NCI-H1105 treated with DMSO at 0.1 percent for 48 hours (cell line): ENCODE results near the gene NCOA6.

ENCODE experiments used
- DNase-seq: peaks from one replicate; lab custom pipeline; 2025; lab: John Stamatoyannopoulos, UW

The NCOA6 gene

GRCh38 chr20:34704177-34705007 lies 121.1 kb downstream of the NCOA6 start, which contains the start of gene TP53INP2:
TP53INP2 (plus strand) TSS chr20:34704344; CDS start chr20:34708740, 4,396 bp downstream.
- DNase-seq = peak; percentile 93

GRCh38 chr20:34703424-34704176 lies 121.9 kb downstream of the NCOA6 start:
- peak; percentile 36 for DNase-seq

DNA sequence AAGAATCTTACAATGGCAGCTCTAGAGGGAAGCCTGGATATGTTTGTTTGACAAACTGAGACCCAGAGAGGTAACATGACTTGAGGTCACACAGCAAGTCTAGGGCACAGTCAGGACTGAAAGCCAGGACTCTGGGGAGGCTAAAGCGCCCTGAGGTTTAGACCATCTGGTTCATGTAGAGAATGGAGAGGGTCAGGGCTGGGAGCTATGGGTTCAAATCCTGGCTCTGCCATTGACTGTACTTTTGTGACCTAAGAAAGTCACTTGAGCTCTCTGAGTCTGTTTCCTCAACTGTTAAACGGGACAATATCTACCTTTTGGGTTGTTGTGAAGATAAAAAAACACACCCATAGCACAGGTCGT lies 122.4 kb downstream of the NCOA6 start:
- DNase-seq = no peak

- DNase-seq = no peak
Observed at GRCh38 chr20:34701405-34702085, 123.9 kb downstream of the NCOA6 start.

DNA sequence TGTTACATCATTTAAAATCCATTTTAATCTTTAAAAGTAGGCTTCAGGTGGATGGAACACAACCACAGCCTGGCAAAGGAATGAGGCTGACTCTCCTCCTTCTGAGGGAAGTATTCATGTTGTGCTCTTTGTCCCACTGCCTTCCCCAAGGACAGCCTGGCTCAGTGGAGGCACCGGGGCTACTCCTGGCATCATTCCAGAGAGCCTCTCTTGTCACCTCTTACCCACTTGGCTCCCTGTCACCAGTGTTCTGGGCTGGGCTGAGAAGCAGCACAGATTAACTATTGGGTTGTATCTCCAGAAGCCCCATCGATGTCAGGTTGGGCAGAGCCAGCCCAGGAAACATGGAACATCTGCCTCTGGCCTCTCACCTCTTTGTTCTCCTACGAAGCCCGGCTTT lies 132.0 kb downstream of the NCOA6 start:
- peak; percentile 13 for DNase-seq

GRCh38 chr20:34691838-34692237 lies 133.6 kb downstream of the NCOA6 start:
- DNase-seq = no peak

DNA sequence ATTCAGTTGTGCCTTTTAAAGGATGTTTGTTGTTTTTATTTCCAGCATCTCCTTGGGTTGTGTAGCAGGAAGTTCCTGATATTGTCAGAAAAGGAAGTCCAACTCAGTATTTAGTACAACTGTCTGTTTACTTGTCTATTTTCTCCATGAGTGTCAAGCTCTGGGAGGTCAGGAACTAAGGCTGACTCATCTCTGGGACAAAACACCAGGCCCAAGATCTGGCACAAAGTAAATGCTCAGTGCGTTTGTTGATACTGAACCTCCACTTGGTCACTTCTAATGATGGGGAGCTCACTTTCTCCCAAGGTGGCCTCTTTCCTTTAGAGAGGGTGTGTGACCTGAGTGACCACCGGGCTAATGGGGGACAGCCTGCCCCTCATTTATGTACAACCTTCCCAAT lies 136.0 kb downstream of the NCOA6 start:
- no peak for DNase-seq

DNA sequence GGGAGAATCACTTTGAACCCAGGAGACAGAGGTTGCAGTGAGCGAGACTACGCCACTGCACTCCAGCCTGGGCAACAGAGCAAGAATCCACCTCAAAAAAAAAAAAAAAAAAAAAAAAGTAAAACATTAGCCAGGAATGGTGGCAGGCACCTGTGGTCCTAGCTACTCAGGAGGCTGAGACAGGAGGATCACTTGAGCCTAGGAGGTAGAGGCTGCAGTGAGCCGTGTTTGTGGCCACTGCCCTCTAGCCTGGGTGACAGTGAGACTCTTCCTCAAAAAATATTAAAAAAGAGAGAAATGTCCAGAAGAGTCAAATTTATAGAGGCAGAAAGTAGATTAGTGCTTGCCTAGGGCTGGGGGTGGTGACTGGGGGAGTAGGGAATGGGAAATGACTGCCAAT lies 141.8 kb downstream of the NCOA6 start:
- no peak for DNase-seq

DNA sequence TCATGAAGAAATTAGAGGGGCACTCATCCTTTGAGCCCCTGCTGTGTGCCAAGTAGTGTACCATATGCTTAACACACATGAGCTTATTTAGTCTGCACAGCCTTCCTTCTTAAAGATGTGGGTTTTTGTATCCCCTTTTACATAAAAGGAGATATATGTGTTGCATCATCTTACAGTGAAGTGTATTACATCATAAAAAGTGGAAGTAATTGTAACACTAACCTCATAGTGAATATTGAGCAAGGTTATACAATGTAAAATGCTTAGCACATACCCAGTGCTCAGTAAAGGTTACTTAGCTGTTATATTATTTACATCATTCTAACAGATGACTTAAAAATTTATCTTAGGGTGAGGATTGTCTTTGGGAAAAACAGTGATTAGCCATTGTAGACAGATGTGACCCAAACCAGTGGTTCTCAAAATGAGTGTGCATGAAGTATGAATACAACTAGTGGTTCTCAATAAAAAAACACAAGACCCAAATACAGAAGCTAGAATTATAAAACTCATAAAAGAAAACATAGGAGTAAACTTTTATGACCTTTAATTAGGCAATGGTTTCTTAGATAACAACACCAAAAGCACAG lies 144.8 kb downstream of the NCOA6 start:
- no peak for DNase-seq

DNA sequence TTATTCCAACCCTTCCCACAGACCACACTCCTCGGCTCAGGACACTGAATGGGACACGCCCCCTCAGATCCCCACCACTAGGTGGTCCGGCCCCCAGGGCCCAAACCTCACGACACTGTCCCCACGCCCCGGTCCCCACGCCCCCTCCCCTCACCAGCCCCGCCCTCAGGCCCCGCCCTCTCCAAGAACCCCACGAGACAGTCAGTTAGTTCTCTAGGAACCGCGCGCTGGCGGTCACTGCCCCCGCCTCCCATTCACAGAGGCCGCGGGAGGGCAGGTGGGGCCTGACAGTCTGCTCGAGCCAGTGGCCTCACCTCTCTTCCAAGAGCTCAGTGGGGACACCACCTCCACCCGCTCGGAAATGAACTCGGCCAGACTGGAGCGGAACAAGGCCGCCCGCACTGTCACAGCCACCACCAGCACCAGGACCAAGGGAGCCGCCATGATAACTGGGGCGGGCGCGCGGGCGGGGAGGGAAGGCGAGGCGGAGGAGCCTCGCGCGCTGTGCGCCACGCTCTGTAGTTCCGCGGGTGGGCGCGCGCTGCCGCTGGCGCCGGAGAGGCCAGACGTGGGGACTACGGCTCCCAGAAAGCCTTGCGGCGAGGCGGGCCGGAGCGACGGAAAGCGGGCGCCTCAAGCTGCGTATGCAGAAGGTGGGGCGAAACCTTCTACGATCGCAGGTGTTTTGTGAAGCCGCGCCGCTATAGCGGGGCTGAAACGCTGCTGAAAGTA lies 148.6 kb downstream of the NCOA6 start, which contains the start of gene PIGU:
TSS of gene PIGU (minus strand) at position 451 of the 732 bp plus-strand sequence. CDS start at position 444, 7 bp downstream.
- DNase-seq = peak; percentile 96

DNA sequence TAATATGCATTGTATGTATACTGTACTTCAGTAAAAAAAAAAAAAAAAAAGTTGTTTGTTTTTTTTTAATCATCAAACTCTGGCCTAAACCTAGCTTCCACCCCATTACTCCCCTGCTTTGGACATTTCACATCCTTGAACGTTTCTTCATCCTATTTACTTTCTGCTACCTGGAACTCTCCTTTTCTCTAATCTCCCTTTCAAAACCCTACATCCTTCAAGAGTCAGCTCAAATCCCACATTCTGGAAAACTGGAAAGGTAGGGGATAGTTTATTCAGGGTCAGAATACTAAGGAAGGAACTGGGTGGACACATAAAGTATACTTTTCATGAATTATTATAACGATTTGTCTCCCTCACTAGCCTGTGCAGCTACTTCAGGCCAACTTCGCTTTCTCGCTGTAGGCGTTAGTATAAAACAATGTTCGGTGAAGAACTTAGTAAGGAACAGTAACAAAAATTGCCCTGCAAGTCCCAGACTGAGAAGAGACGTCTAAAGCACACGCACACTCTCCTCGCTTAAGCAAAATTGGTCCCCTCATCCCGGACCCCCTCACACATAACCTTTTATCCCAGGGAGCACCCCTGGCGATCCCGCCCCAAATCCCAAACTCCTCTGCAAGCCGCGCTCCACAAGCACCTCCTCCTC lies 149.3 kb downstream of the NCOA6 start:
- DNase-seq = no peak

GRCh38 chr20:34675561-34675960 lies 149.9 kb downstream of the NCOA6 start:
- DNase-seq = peak; percentile 3

GRCh38 chr20:34673412-34673811 lies 152.0 kb downstream of the NCOA6 start:
- no peak for DNase-seq

DNA sequence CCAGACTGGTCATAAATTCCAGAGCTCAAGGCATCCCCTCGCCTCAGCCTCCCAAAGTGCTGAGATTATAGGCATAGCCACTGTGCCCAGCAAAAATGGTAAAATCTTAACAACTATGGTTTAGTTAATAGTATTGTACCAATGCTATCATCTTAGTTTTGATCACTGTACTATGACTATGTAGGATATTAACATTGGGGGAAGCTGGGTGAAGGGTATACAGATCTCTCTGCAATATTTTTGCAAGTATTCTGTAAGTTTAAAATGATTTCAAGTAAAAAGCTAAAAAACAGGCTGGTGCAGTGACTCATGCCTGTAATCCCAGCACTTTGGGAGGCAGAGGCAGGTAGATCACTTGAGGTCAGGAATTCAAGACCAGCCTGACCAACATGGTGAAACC lies 156.4 kb downstream of the NCOA6 start:
- no peak for DNase-seq
